Measurements from ENCODE around the gene INPP5A.
"Not testable (repeated sequence)": the region's sequence is repeated elsewhere in the genome, so short reads cannot be mapped to it uniquely, and the experiment has no call there.

INPP5A gene

GRCh38 chr10:132743196-132743924, 205.8 kb downstream of the INPP5A start:
- DNase-seq (ENCODE audit: low read depth in 2 of 2), result not testable (repeated sequence)

GRCh38 chr10:132743925-132744490, 206.4 kb downstream of the INPP5A start:
- no peak for DNase-seq (ENCODE audit: low read depth in 2 of 2)

- DNase-seq (ENCODE audit: low read depth in 2 of 2), result no peak
Measured at GRCh38 chr10:132744839-132745238, 207.3 kb downstream of the INPP5A start.

- DNase-seq (ENCODE audit: low read depth in 2 of 2), result no peak
Measured at GRCh38 chr10:132745511-132745910, 207.9 kb downstream of the INPP5A start.

GRCh38 chr10:132745971-132746370, 208.4 kb downstream of the INPP5A start:
- no peak for DNase-seq (ENCODE audit: low read depth in 2 of 2)

GRCh38 chr10:132746386-132746785, 208.8 kb downstream of the INPP5A start:
- DNase-seq (ENCODE audit: low read depth in 2 of 2), result no peak

GRCh38 chr10:132746801-132747625, 209.4 kb downstream of the INPP5A start:
- DNase-seq (ENCODE audit: low read depth in 2 of 2), result no peak

GRCh38 chr10:132748135-132748534, 210.5 kb downstream of the INPP5A start:
- no peak for DNase-seq (ENCODE audit: low read depth in 2 of 2)

- no peak for DNase-seq (ENCODE audit: low read depth in 2 of 2)
Measured at GRCh38 chr10:132748545-132749370, 211.2 kb downstream of the INPP5A start.

GRCh38 chr10:132749371-132749795, 211.8 kb downstream of the INPP5A start:
- DNase-seq (ENCODE audit: low read depth in 2 of 2), result no peak

- no peak for DNase-seq (ENCODE audit: low read depth in 2 of 2)
Measured at GRCh38 chr10:132750936-132751335, 213.3 kb downstream of the INPP5A start.

- DNase-seq (ENCODE audit: low read depth in 2 of 2), result no peak
Measured at GRCh38 chr10:132752378-132752777, 214.8 kb downstream of the INPP5A start.

- no peak for DNase-seq (ENCODE audit: low read depth in 2 of 2)
Measured at GRCh38 chr10:132752961-132753360, 215.4 kb downstream of the INPP5A start.

GRCh38 chr10:132753596-132753995, 216.0 kb downstream of the INPP5A start:
- no peak for DNase-seq (ENCODE audit: low read depth in 2 of 2)

GRCh38 chr10:132754071-132754470, 216.5 kb downstream of the INPP5A start:
- DNase-seq (ENCODE audit: low read depth in 2 of 2), result no peak

GRCh38 chr10:132755166-132755711, 217.7 kb downstream of the INPP5A start:
- no peak for DNase-seq (ENCODE audit: low read depth in 2 of 2)

- no peak for DNase-seq (ENCODE audit: low read depth in 2 of 2)
Measured at GRCh38 chr10:132756591-132756990, 219.0 kb downstream of the INPP5A start.

GRCh38 chr10:132757171-132757570, 219.6 kb downstream of the INPP5A start:
- DNase-seq (ENCODE audit: low read depth in 2 of 2), result no peak

- no peak for DNase-seq (ENCODE audit: low read depth in 2 of 2)
Measured at GRCh38 chr10:132758865-132759264, 221.3 kb downstream of the INPP5A start.

- DNase-seq (ENCODE audit: low read depth in 2 of 2), result no peak
Measured at GRCh38 chr10:132761395-132762060, 223.9 kb downstream of the INPP5A start.

- DNase-seq (ENCODE audit: low read depth in 2 of 2), result no peak
Measured at GRCh38 chr10:132762267-132762666, 224.7 kb downstream of the INPP5A start.
